ENCODE measurements around the gene ZFYVE19. TPM values are rescaled to one million over a fixed set of nuclear protein-coding genes. Genes with fewer than 3 reads are reported as not detected.

Gene ZFYVE19
- total and polyA plus RNA-seq, 2 of the 13 experiments (the other 11 are each of a cell fraction or from before 2014, with no cell fraction given), result 23.3 to 44.0 TPM

DNA sequence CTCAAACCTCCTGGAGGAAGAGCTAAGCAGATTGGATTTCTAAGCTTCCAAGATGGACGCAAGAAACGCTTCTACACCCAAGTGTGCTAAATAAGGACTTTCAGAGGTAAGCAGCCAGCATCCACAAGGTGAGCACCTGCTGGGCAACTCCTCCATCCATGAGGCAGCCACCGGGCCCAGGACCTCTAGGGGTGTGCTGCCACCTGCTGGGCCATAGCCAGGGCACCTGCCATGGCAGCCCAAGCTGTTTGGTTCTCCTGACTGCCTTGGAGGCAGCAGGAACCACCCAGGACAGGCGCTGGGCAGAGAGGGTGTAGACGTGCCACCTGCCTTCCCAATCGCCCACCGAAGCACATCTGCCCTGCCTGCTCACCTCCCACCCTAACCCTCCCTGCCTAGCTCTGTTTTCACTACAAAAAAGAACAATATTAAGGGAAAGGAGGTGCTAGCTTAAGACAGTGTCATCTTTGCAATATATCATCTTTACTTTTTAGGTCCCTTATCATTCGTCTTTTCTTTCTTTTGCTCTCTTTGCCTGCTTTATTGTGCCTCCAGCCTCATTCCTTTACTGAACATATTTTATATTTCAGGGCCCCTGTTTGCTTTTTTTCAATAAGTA is 24.2 kb upstream of the ZFYVE19 start (continued):
- TF ChIP-seq ZNF784 (CRISPR knock-in tag; IDR thresholded peaks at IDR 0.05; ENCODE audit: borderline replicate concordance), result no peak
- no peak for TF ChIP-seq ZNF605 (CRISPR knock-in tag; IDR thresholded peaks at IDR 0.05)
- TF ChIP-seq AHDC1 (CRISPR knock-in tag; IDR thresholded peaks at IDR 0.05; ENCODE audit: borderline replicate concordance), result no peak
- TF ChIP-seq, protein P1, sequence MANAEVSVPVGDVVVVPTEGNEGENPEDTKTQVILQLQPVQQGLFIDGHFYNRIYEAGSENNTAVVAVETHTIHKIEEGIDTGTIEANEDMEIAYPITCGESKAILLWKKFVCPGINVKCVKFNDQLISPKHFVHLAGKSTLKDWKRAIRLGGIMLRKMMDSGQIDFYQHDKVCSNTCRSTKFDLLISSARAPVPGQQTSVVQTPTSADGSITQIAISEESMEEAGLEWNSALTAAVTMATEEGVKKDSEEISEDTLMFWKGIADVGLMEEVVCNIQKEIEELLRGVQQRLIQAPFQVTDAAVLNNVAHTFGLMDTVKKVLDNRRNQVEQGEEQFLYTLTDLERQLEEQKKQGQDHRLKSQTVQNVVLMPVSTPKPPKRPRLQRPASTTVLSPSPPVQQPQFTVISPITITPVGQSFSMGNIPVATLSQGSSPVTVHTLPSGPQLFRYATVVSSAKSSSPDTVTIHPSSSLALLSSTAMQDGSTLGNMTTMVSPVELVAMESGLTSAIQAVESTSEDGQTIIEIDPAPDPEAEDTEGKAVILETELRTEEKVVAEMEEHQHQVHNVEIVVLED (CRISPR knock-in tag; IDR thresholded peaks at IDR 0.05; ENCODE audit: borderline replicate concordance), result no peak
- 0 out of 2 replicates have a peak, but pooled peaks have one; percentile 37 for TF ChIP-seq KDM1A (CRISPR knock-in tag; IDR thresholded peaks at IDR 0.05)
- peak; percentile 35; the same call in 1 of the 2 replicates for TF ChIP-seq SPEN (CRISPR knock-in tag; IDR thresholded peaks at IDR 0.05; ENCODE audit: low read depth)
- TF ChIP-seq ATF7-NPFF (CRISPR knock-in tag; IDR thresholded peaks at IDR 0.05; ENCODE audit: low read depth), result no peak
- no peak for TF ChIP-seq ZMYM2 (CRISPR knock-in tag; IDR thresholded peaks at IDR 0.05)
- no peak for TF ChIP-seq REL (CRISPR knock-in tag; conservative IDR thresholded peaks at IDR 0.05)
- TF ChIP-seq AGO2 (optimal IDR thresholded peaks at IDR 0.05; ENCODE audit: low read depth, low read length), result no peak
- TF ChIP-seq ZNF260 (CRISPR knock-in tag; IDR thresholded peaks at IDR 0.05; ENCODE audit: borderline replicate concordance, low read depth), result no peak
- no peak for TF ChIP-seq GLI4 (CRISPR knock-in tag; IDR thresholded peaks at IDR 0.05; ENCODE audit: borderline replicate concordance)
- TF ChIP-seq, protein P2, sequence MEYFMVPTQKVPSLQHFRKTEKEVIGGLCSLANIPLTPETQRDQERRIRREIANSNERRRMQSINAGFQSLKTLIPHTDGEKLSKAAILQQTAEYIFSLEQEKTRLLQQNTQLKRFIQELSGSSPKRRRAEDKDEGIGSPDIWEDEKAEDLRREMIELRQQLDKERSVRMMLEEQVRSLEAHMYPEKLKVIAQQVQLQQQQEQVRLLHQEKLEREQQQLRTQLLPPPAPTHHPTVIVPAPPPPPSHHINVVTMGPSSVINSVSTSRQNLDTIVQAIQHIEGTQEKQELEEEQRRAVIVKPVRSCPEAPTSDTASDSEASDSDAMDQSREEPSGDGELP (IDR thresholded peaks at IDR 0.05; ENCODE audit: borderline replicate concordance, low read depth), result no peak
- TF ChIP-seq BCL3 (CRISPR knock-in tag; IDR thresholded peaks at IDR 0.05), result no peak
- TF ChIP-seq KLF12 (CRISPR knock-in tag; IDR thresholded peaks at IDR 0.05; ENCODE audit: borderline replicate concordance), result no peak
- TF ChIP-seq, protein P3, sequence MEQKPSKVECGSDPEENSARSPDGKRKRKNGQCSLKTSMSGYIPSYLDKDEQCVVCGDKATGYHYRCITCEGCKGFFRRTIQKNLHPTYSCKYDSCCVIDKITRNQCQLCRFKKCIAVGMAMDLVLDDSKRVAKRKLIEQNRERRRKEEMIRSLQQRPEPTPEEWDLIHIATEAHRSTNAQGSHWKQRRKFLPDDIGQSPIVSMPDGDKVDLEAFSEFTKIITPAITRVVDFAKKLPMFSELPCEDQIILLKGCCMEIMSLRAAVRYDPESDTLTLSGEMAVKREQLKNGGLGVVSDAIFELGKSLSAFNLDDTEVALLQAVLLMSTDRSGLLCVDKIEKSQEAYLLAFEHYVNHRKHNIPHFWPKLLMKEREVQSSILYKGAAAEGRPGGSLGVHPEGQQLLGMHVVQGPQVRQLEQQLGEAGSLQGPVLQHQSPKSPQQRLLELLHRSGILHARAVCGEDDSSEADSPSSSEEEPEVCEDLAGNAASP (CRISPR knock-in tag; IDR thresholded peaks at IDR 0.05; ENCODE audit: borderline replicate concordance), result peak; percentile 51; the same call in 1 of the 2 replicates
- no peak for TF ChIP-seq SATB2 (CRISPR knock-in tag; IDR thresholded peaks at IDR 0.05)

Data from HepG2 (cell line).